Colonic mucosa (tissue), 4 donors: ENCODE measurements around the gene UNC79. TPM values are rescaled to one million over a fixed set of nuclear protein-coding genes. Genes with fewer than 3 reads are reported as not detected.

Source experiments
- DNase-seq: peaks from one replicate; pipeline ENCODE4 v3.0.0-alpha.2; 2020
- H3K27ac ChIP-seq: fragments of 200-600 bp; one replicate; pipeline ENCODE4 v1.8.0; 2021
- H3K27me3 ChIP-seq: fragments of 200-600 bp; one replicate; pipeline ENCODE4 v1.8.0; 2021
- H3K36me3 ChIP-seq: fragments of 200-600 bp; one replicate; pipeline ENCODE4 v1.8.0; 2021
- H3K4me1 ChIP-seq: fragments of 200-600 bp; one replicate; pipeline ENCODE4 v1.8.0; 2021; ENCODE audit warnings: mild to moderate bottlenecking
- H3K4me3 ChIP-seq: fragments of 200-600 bp; one replicate; pipeline ENCODE4 v1.8.0; 2021
- H3K9ac ChIP-seq, 2 donors: one replicate each; pipeline ENCODE4 v1.7.0; 2013; ENCODE audit warnings: control low read depth in 2 of 2, low read depth in 2 of 2, low read length in 2 of 2
- H3K9me3 ChIP-seq: fragments of 200-600 bp; one replicate; pipeline ENCODE4 v1.8.0; 2021
- intact Hi-C: fragments of 100-400 bp; cut with DNase I; formaldehyde crosslinking; loops from one replicate; pipeline ENCODE4 v1.14.1; 2022
- total RNA-seq, 2 donors: library from RNA; stranded (reverse); fragmentation: NEBNext Ultra II Directional in 1 of 2; extraction: Animal tissue kit (Norgen Biotek cat#: 25700) in 1 of 2; gene quantifications; one replicate each; pipeline ENCODE4 v1.2.1, GENCODE V29; 2021
- TF ChIP-seq, protein P1 (sequence below): fragments of 200-600 bp; IDR thresholded peaks from one replicate; pipeline ENCODE4 v1.8.0; 2022; ENCODE audit warnings: antibody characterized with exemption, mild to moderate bottlenecking
- donor health status: healthy.
- donor health status: DM: no; HTN: no; CAD: no.
- donor health status: DM: no; HTN: no; CAD: no.

The UNC79 gene
- total RNA-seq, 2 donors from 2014 or later, result 0.17 to 0.21 TPM

DNA sequence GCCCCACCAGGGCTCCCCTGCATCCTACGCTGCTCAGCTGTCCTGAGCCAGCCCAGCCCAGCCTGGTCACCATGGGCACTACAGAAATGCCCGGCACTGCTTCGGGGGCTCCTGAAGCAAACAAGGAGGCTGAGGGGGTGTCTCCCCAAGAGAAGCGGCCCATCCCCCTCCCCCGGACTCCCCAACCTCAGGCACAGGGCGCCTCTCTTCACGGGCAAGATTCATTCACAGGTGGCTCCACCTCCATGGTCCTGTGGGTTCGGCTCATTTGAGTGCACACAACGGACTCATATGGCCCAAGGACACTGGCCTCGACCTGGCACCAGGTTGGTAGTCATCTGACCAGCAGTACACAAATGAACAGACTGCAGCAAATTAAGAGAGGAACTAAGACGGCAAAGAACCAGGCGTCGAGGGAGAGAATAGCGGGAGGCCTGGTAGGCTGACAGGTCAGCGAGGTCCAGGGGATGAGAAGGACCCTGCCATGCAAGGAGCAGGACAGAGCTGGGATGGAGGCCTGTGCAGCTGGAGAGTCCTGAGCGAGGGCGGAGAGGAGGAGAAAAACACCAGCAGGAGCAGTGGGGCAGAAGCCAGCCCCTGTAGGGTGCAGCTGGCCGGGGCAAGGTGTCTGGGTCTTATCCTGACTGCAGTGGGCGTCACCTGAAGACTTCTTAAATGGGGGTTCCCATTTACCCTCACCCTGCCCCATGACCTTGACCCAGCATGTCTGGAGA lies 297.3 kb downstream of the UNC79 start:
- DNase-seq, result no peak
- Histone ChIP-seq H3K4me3 (no peak overlapping the region), H3K4me1 (no peaks in the 10 kb centered on the region), H3K27ac (no peak overlapping the region), H3K9ac (no peak overlapping the region), H3K36me3 (no peaks in the 10 kb centered on the region), H3K9me3 (no peaks in the 10 kb centered on the region), H3K27me3 (no peaks in the 10 kb centered on the region)
- TF ChIP-seq, protein P1, sequence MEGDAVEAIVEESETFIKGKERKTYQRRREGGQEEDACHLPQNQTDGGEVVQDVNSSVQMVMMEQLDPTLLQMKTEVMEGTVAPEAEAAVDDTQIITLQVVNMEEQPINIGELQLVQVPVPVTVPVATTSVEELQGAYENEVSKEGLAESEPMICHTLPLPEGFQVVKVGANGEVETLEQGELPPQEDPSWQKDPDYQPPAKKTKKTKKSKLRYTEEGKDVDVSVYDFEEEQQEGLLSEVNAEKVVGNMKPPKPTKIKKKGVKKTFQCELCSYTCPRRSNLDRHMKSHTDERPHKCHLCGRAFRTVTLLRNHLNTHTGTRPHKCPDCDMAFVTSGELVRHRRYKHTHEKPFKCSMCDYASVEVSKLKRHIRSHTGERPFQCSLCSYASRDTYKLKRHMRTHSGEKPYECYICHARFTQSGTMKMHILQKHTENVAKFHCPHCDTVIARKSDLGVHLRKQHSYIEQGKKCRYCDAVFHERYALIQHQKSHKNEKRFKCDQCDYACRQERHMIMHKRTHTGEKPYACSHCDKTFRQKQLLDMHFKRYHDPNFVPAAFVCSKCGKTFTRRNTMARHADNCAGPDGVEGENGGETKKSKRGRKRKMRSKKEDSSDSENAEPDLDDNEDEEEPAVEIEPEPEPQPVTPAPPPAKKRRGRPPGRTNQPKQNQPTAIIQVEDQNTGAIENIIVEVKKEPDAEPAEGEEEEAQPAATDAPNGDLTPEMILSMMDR, result no peak
- intact Hi-C loops, result no loop called here

DNA sequence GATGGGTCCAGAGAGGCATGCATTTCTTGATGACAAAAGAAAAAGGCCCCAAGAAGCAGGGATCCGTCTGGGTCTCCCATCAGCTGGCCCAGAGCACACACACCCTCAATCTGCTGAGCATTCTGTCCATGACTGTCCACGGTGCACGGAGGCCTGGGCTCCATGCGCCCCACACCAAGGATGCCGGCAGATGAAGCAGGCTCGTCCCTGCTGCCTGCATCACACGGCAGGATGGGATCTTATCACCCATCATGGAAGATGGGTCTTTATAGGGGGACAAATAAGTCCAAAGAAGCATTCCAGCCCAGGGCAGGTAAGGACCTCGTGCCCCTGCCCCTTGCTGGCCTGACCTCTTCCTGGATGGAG lies 297.9 kb downstream of the UNC79 start:
- no peaks in the 10 kb centered on the region for H3K9me3 ChIP-seq
- no peak for DNase-seq
- H3K4me1 ChIP-seq, result no peaks in the 10 kb centered on the region
- no peaks in the 10 kb centered on the region for H3K27me3 ChIP-seq
- TF ChIP-seq, protein P1, result no peak
- no peak overlapping the region for H3K4me3 ChIP-seq
- no peaks in the 10 kb centered on the region for H3K36me3 ChIP-seq
- no peak overlapping the region for H3K9ac ChIP-seq
- no peak overlapping the region for H3K27ac ChIP-seq
- intact Hi-C loops, result no loop called here

DNA sequence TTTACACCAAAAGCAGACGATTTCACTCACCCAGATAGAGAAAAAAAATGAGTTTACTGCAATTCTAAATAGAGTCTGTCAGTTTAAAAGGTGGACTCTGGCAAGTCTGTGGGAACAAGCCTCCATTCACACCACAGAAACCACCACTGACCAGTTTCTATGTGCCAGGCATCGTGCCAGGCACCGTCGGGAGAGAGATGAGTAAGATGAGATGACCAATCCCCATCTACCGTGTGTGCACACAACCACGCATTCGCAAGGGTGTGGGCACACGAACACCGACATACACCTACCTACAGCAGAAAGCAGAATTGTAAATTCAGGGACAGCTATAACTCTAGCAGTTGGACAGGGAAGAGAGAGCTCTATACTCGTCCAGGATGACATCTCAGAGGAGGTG lies 299.3 kb downstream of the UNC79 start:
- no peak for DNase-seq
- Histone ChIP-seq H3K4me1 (no peaks in the 10 kb centered on the region), H3K36me3 (no peaks in the 10 kb centered on the region), H3K9me3 (no peaks in the 10 kb centered on the region), H3K27ac (no peak overlapping the region), H3K27me3 (no peaks in the 10 kb centered on the region), H3K9ac (no peak overlapping the region), H3K4me3 (no peak overlapping the region)
- TF ChIP-seq, protein P1, result no peak
- intact Hi-C loops, result no loop called here

DNA sequence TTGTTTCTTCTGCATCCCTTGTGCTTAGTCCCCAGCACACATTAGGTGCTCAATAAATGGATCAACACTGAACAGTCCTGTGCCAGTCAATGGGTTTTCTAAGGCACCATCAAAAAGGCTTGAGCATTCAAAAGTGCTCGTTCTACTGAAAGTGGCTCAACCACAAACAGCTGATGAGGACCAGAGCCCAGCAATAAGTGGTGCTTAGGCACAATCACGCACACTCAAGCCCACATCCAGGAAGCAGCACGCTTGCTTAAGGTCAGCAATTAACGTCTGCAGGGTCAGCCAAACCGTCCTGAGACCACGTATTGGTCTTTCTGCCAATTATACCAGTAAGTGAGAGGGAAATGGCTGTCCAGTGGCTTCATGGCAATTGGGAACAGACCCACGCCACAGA lies 301.0 kb downstream of the UNC79 start:
- no peaks in the 10 kb centered on the region for H3K4me1 ChIP-seq
- DNase-seq, result no peak

DNA sequence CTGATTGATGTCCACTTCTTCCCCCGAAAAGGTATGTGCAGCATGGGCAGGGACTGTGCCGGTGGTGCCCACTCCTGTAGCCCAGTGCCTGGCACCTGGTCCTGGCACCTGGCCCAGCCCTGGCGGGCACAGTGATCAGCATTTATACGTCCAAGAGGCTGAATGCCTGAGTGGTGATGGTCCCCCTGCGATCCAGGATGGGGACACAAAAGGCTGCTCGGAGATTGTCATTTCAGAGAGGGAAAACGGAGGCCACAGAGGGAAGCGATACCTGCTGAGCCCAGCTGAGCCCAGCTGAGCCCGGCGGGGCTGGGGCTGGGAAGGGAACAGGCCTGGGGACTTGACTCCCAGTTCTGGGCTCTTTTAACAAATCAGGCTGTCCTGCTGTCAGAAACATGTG lies 301.8 kb downstream of the UNC79 start:
- TF ChIP-seq, protein P1, result no peak
- Histone ChIP-seq H3K27me3 (no peaks in the 10 kb centered on the region), H3K4me3 (no peak overlapping the region), H3K9me3 (no peaks in the 10 kb centered on the region), H3K4me1 (no peaks in the 10 kb centered on the region), H3K27ac (no peak overlapping the region), H3K36me3 (no peaks in the 10 kb centered on the region), H3K9ac (no peak overlapping the region)
- no peak for DNase-seq
- intact Hi-C loops, result no loop called here

More for the DNA sequence above, 301.0 kb downstream of the UNC79 start:
- Histone ChIP-seq H3K9me3 (no peaks in the 10 kb centered on the region), H3K36me3 (no peaks in the 10 kb centered on the region), H3K27ac (no peak overlapping the region), H3K4me3 (no peak overlapping the region), H3K9ac (no peak overlapping the region), H3K27me3 (no peaks in the 10 kb centered on the region)
- TF ChIP-seq, protein P1, result no peak
- intact Hi-C loops, result no loop called here
